GM12878 (cell line): ENCODE results near the gene SYK. TPM values are rescaled to one million over a fixed set of nuclear protein-coding genes. Genes with fewer than 3 reads are reported as not detected.

ENCODE experiments used
- CEBPZ ChIP-seq: fragments of 150-350 bp; IDR thresholded peaks from 2 replicates; pipeline ENCODE4 v1.6.1; 2016; ENCODE audit warnings: low read depth, low read length
- JUNB ChIP-seq: IDR thresholded peaks from 2 replicates; pipeline ENCODE4 v1.6.1; 2016; ENCODE audit warnings: antibody characterized with exemption, mild to moderate bottlenecking
- NR2C2 ChIP-seq: IDR thresholded peaks from 2 replicates; pipeline ENCODE4 v1.6.1; 2011; ENCODE audit warnings: borderline replicate concordance, low read depth; ENCODE audit not compliant: control insufficient read depth, insufficient read length
- SMARCA5 ChIP-seq: fragments of 450-650 bp; IDR thresholded peaks from 2 replicates; pipeline ENCODE4 v1.6.1; 2017; ENCODE audit warnings: mild to moderate bottlenecking
- TAF1 ChIP-seq: IDR thresholded peaks from 2 replicates; pipeline ENCODE4 v1.6.1; 2011; ENCODE audit warnings: mild to moderate bottlenecking, low read depth, low read length, borderline replicate concordance
- ZBTB11 ChIP-seq: fragments of 450-650 bp; formaldehyde crosslinking; IDR thresholded peaks from 2 replicates; pipeline ENCODE4 v1.5.0; 2022; ENCODE audit warnings: mild to moderate bottlenecking, missing genetic modification characterization
- polyA plus RNA-seq, 11 experiments: library from polyadenylated mRNA; depleted of rRNA in 4 of 11; unstranded in 6 of 11; stranded (reverse) in 5 of 11; fragments of >200 nt; fragmentation: Nextera tagmentation in 4 of 11; fragmentation: Illumina TruSeq in 1 of 11; extraction: Ambion mirVana in 4 of 11; extraction: Trizol in 1 of 11; gene quantifications; 1 replicate in 1 of 11; 2 replicates in 10 of 11; pipeline versions ENCODE4 v1.2.1 to v1.2.3, GENCODE V29; 2011 to 2016; ENCODE audit warnings: inconsistent platforms in 2 of 11, missing spikeins in 2 of 11, low read depth in 1 of 11
- total RNA-seq, 4 experiments: library from RNA; depleted of rRNA in 3 of 4; stranded (reverse); fragments of >200 nt in 3 of 4; fragmentation: Illumina TruSeq in 1 of 4; extraction: Trizol in 1 of 4; gene quantifications; 2 replicates each; pipeline versions ENCODE4 v1.2.1 to v1.2.3, GENCODE V29; 2013 to 2021

The SYK gene
- total and polyA plus RNA-seq, 10 of the 15 experiments (the other 5 are each of a cell fraction or from before 2014, with no cell fraction given) = 6.5 to 135 (median 68.8) TPM

- TF ChIP-seq TAF1 (no peak), SMARCA5 (no peak), NR2C2 (no peak), ZBTB11 (CRISPR knock-in tag) (no peak), JUNB (no peak), CEBPZ (no peak)
Observed at GRCh38 chr9:90904706-90905478, 103.3 kb downstream of the SYK start (continued).
